Endothelial cell of umbilical vein (primary cell): ENCODE data around the gene SHISA5. TPM values are rescaled to one million over a fixed set of nuclear protein-coding genes. Genes with fewer than 3 reads are reported as not detected.
A peak's percentile ranks its signal among the peaks of the same experiment; 100 is the strongest.

Source experiments
- BruUV-seq: library from RNA; stranded (reverse); fragments of 400-500 nt; replicated peaks from 2 replicates; lab custom pipeline; 2021; lab: Mats Ljungman, UMichigan
- CTCF ChIA-PET: fragments of 300-600, 350-600 bp; sonication (Branson Sonifier 250); formaldehyde crosslinking; loops from one replicate; lab custom pipeline; 2021; ENCODE audit warnings: antibody characterized with exemption, inconsistent platforms; lab: Charles Lee
- POLR2A ChIA-PET: fragments of 300-600, 350-600 bp; sonication (Branson Sonifier 250); formaldehyde crosslinking; loops from one replicate; lab custom pipeline; 2021; ENCODE audit warnings: antibody characterized with exemption, inconsistent platforms; lab: Charles Lee
- DNase-seq: peaks from one replicate; pipeline ENCODE4 v3.0.0-alpha.2; 2011; ENCODE audit warnings: low read depth, low spot score
- FAIRE-seq: peaks from 2 replicates; lab custom pipeline; 2011; peaks lifted over from hg19 to GRCh38; lab: Jason Lieb, UNC
- H2AFZ ChIP-seq: 2 replicates; pipeline ENCODE4 v1.6.0; 2012; ENCODE audit warnings: low read depth, low read length, control low read depth, inconsistent platforms
- H3K27ac ChIP-seq: 2 replicates; pipeline ENCODE4 v1.5.1; 2011; ENCODE audit warnings: low read depth, mild to moderate bottlenecking, control low read depth, low read length, moderate library complexity; ENCODE audit not compliant: insufficient read depth
- H3K27me3 ChIP-seq, 2 experiments: 2 replicates each; pipeline versions ENCODE4 v1.6.0 to v1.6.1; 2011; ENCODE audit warnings: low read length in 2 of 2, mixed read lengths in 1 of 2; ENCODE audit not compliant: control insufficient read depth in 2 of 2, insufficient read depth in 2 of 2
- H3K36me3 ChIP-seq, 2 experiments: 2 replicates in 1 of 2; 3 replicates in 1 of 2; pipeline ENCODE4 v1.5.1; 2011; ENCODE audit warnings: low read length in 2 of 2, mild to moderate bottlenecking in 1 of 2, moderate library complexity in 1 of 2; ENCODE audit not compliant: control insufficient read depth in 2 of 2, insufficient read depth in 2 of 2; ENCODE audit errors: extremely low read depth in 1 of 2
- H3K4me1 ChIP-seq: 3 replicates; pipeline ENCODE4 v1.5.1; 2011; ENCODE audit warnings: mild to moderate bottlenecking, low read length; ENCODE audit not compliant: control insufficient read depth, insufficient read depth; ENCODE audit errors: extremely low read depth
- H3K4me2 ChIP-seq: 2 replicates; pipeline ENCODE4 v1.6.1; 2011; ENCODE audit warnings: low read length, control low read depth, mixed read lengths; ENCODE audit not compliant: insufficient read depth
- H3K4me3 ChIP-seq, 3 experiments: fragments of 200-600 bp in 1 of 3; sonication (generic), shearing (Covaris generic) in 1 of 3; replicated peaks in 1 of 3; 2 replicates each; pipeline ENCODE4 v1.5.1; 2011 to 2016; ENCODE audit warnings: control low read depth in 3 of 3, low read length in 3 of 3, mild to moderate bottlenecking in 2 of 3, inconsistent platforms in 1 of 3, low read depth in 1 of 3, moderate library complexity in 1 of 3; ENCODE audit not compliant: insufficient read depth in 1 of 3
- H3K79me2 ChIP-seq: 2 replicates; pipeline ENCODE4 v1.6.0; 2012; ENCODE audit warnings: low read length, inconsistent platforms; ENCODE audit not compliant: control insufficient read depth, insufficient read depth
- H3K9ac ChIP-seq: replicated peaks from 2 replicates; pipeline ENCODE3; 2011; ENCODE audit warnings: low read length, control low read depth; ENCODE audit not compliant: insufficient read depth; ENCODE audit errors: extremely low read depth
- H3K9me1 ChIP-seq: replicated peaks from 3 replicates; pipeline ENCODE4 v1.6.0; 2011; ENCODE audit warnings: mild to moderate bottlenecking, low read length; ENCODE audit not compliant: control insufficient read depth, insufficient read depth; ENCODE audit errors: extremely low read depth
- H3K9me3 ChIP-seq: replicated peaks from 2 replicates; pipeline ENCODE4 v1.5.1; 2012; ENCODE audit warnings: low read length, inconsistent platforms; ENCODE audit not compliant: control insufficient read depth, insufficient read depth
- H4K20me1 ChIP-seq: replicated peaks from 2 replicates; pipeline ENCODE3; 2011; ENCODE audit warnings: mild to moderate bottlenecking, low read length; ENCODE audit not compliant: control insufficient read depth, insufficient read depth; ENCODE audit errors: extremely low read depth
- EZH2 ChIP-seq: IDR thresholded peaks from 2 replicates; pipeline ENCODE4 v1.6.1; 2012; ENCODE audit warnings: borderline replicate concordance, low read depth, mild to moderate bottlenecking, moderate library complexity, low read length, inconsistent platforms; ENCODE audit not compliant: severe bottlenecking
- FOS ChIP-seq: IDR thresholded peaks from 2 replicates; pipeline ENCODE4 v1.6.1; 2011; ENCODE audit warnings: mild to moderate bottlenecking, low read length, moderate library complexity, borderline replicate concordance; ENCODE audit not compliant: insufficient read depth
- GATA2 ChIP-seq: IDR thresholded peaks from 2 replicates; pipeline ENCODE4 v1.7.0; 2011; ENCODE audit warnings: low read depth, mild to moderate bottlenecking, moderate library complexity, mixed read lengths, low read length; ENCODE audit not compliant: insufficient read length, insufficient read depth
- JUN ChIP-seq: IDR thresholded peaks from 2 replicates; pipeline ENCODE4 v1.6.1; 2011; ENCODE audit warnings: borderline replicate concordance, low read depth; ENCODE audit not compliant: insufficient read length, insufficient read depth
- MYC ChIP-seq: IDR thresholded peaks from one replicate; pipeline ENCODE4 v1.6.1; 2011; ENCODE audit warnings: mild to moderate bottlenecking, low read depth, low read length
- POLR2A ChIP-seq: IDR thresholded peaks from 2 replicates; pipeline ENCODE4 v1.6.1; 2012; ENCODE audit warnings: low read depth, mild to moderate bottlenecking, control low read depth, low read length
- POLR2AphosphoS5 ChIP-seq: IDR thresholded peaks from 2 replicates; pipeline ENCODE4 v1.6.1; 2012; ENCODE audit warnings: low read depth, mild to moderate bottlenecking, control low read depth, low read length, moderate library complexity; ENCODE audit not compliant: insufficient read depth
- dilution Hi-C: fragments of 300-500 bp; cut with MboI; formaldehyde crosslinking; loops from one replicate; pipeline ENCODE4 v1.15.0; 2019; ENCODE audit warnings: low sequenced_read_pairs; ENCODE audit not compliant: extremely low pct_ligation_motif_present
- intact Hi-C: fragments of 100-400 bp; cut with micrococcal nuclease; formaldehyde crosslinking; loops from one replicate; pipeline ENCODE4 v1.10.0; 2022
- polyA plus RNA-seq, 4 experiments: library from polyadenylated mRNA; depleted of rRNA in 3 of 4; stranded (reverse) in 3 of 4; unstranded in 1 of 4; fragments of >200 nt; gene quantifications; 2 replicates each; pipeline versions ENCODE4 v1.2.1 to v1.2.3, GENCODE V29; 2011 to 2012; ENCODE audit warnings: missing spikeins in 1 of 4
- total RNA-seq: library from RNA; stranded (reverse); gene quantifications from 2 replicates; pipeline ENCODE4 v1.2.3, GENCODE V29; 2021
- TF ChIP-seq, protein P1 (sequence below): IDR thresholded peaks from 2 replicates; pipeline ENCODE4 v1.6.1; 2011; ENCODE audit not compliant: insufficient read depth, insufficient read length
- TF ChIP-seq, protein P2 (sequence below), 2 donors: IDR thresholded peaks; 1 replicate in 1 of 2; 2 replicates in 1 of 2; pipeline ENCODE4 v1.5.1; 2011; ENCODE audit warnings: low read length in 2 of 2, mild to moderate bottlenecking in 2 of 2, moderate library complexity in 2 of 2, control low read depth in 1 of 2, inconsistent platforms in 1 of 2, low read depth in 1 of 2; ENCODE audit not compliant: insufficient read depth in 1 of 2; ENCODE audit errors: extremely low read depth in 1 of 2

SHISA5 gene
- total and polyA plus RNA-seq, 2 donors (not counting 3 experiments of a cell fraction or from before 2014, with no cell fraction given) = 205 to 320 TPM

DNA sequence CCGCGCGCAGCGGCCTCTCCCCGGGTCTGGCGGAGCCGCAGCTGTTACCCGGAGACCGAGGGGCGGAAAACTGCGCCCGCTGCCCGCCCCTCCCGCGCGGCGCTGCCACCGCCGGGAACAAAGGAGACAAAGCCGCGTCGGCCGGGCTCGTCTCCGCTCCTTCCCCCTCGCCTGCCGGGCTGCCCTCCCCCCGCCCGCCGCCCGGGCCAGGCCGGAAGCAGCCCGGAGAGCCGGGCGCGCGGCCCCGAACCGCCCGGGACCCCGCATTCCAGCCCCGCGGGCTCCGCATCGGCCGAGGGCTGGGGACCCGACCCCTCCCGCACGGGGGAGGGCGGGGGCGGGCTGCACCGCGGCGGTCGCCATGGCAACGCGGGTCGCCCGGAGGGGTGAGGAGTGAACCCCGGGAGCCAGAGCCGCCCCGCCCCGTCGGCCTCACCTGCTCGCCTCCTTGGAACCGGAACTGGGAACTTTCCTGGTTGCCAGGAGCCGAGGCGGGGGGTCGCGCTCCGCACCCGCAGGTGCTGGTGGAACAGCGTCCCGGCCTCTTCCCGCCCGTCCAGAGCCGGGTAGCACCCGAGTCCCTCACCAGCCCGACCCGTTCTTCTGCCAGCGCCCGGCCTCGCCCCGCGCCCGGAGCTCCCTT is 74.5 kb downstream of the SHISA5 start:
- FAIRE-seq = no peak
- Histone ChIP-seq H3K4me2 (peak overlapping the region; percentile 53), H3K9ac (peak overlapping the region; percentile 75), H2AFZ (peak overlapping the region; percentile 86), H3K4me1 (peaks cover 10% of the 10 kb centered on the region), H3K79me2 (no peaks in the 10 kb centered on the region), H3K27me3 (no peaks in the 10 kb centered on the region), H3K27ac (peak overlapping the region; percentile 33), H4K20me1 (no peaks in the 10 kb centered on the region), H3K36me3 (peaks cover 0 to 9% of the 10 kb centered on the region in 2 experiments), H3K9me3 (no peaks in the 10 kb centered on the region), H3K9me1 (no peaks in the 10 kb centered on the region), H3K4me3 (peak overlapping the region; percentile 49 to 74 (median 62))
- DNase-seq = peak; percentile 28
- intact Hi-C loops (no loop called here), dilution Hi-C loops (no loop called here)
- BruUV-seq = no TSS peak
- POLR2A ChIA-PET = interaction anchor here (1.4 kb wide), 1 partner anchor 11 kb away, joined by 5 read pairs; no protein-coding TSS in a partner anchor
- CTCF ChIA-PET = interaction anchor here (2.3 to 10.4 kb wide), 3 partner anchors 29 to 235 kb away, joined by 9 to 723 read pairs (median 94); no protein-coding TSS in a partner anchor
- TF ChIP-seq POLR2A (peak; percentile 55), GATA2 (no peak)

DNA sequence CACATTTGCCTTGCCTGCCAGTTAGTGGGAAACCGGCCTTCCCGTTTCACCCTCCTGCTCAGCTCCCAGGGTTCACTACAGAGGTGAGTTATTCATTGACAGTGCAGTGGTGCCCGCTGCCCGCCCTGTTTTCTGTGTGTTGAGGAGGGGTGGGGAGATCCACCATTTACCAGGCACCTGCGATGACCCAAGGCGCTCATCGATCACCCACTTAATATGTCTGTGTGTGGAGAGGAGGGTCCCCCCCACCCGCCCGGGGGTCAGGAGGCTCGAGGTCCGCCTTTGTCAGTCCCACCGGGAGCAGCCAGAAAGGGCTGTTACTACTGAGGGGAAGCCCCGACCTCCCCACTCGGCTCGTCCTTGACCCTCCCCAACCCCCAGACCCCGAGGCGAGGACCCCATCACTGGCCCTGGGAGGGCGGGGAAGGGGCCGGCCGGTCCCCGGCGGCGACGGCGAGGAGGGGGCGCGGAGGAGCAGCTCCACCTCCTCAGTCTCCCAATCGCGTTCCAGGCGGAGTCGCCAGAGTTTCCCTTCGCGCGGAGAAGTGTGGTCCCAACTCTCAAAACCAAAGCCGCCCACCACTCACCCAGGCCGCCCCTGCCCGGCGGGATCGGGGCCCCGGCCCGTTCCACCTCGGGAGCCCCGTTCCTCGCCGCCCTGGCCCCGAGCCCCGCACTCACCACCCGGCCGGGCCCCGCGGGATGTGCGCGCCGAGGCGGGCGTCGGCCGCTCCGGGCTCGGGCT is 75.2 kb downstream of the SHISA5 start:
- dilution Hi-C loops = no loop called here
- Histone ChIP-seq H3K79me2 (no peaks in the 10 kb centered on the region), H3K27me3 (no peaks in the 10 kb centered on the region), H3K4me3 (peak overlapping the region; percentile 49 to 74 (median 62)), H3K4me1 (peaks cover 10% of the 10 kb centered on the region), H3K9me3 (no peaks in the 10 kb centered on the region), H3K9ac (peak overlapping the region; percentile 75), H3K4me2 (peak overlapping the region; percentile 56), H3K27ac (peak overlapping the region; percentile 33), H2AFZ (peak overlapping the region; percentile 86), H3K9me1 (no peaks in the 10 kb centered on the region), H3K36me3 (peaks cover 0 to 9% of the 10 kb centered on the region in 2 experiments), H4K20me1 (no peaks in the 10 kb centered on the region)
- TF ChIP-seq POLR2AphosphoS5 = peak; percentile 34
- TF ChIP-seq GATA2 = no peak
- TF ChIP-seq POLR2A = peak; percentile 49
- TF ChIP-seq, protein P1, sequence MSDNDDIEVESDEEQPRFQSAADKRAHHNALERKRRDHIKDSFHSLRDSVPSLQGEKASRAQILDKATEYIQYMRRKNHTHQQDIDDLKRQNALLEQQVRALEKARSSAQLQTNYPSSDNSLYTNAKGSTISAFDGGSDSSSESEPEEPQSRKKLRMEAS = no peak
- no peak for TF ChIP-seq MYC
- TF ChIP-seq EZH2 = no peak
- TF ChIP-seq JUN = no peak
- TF ChIP-seq, protein P2, sequence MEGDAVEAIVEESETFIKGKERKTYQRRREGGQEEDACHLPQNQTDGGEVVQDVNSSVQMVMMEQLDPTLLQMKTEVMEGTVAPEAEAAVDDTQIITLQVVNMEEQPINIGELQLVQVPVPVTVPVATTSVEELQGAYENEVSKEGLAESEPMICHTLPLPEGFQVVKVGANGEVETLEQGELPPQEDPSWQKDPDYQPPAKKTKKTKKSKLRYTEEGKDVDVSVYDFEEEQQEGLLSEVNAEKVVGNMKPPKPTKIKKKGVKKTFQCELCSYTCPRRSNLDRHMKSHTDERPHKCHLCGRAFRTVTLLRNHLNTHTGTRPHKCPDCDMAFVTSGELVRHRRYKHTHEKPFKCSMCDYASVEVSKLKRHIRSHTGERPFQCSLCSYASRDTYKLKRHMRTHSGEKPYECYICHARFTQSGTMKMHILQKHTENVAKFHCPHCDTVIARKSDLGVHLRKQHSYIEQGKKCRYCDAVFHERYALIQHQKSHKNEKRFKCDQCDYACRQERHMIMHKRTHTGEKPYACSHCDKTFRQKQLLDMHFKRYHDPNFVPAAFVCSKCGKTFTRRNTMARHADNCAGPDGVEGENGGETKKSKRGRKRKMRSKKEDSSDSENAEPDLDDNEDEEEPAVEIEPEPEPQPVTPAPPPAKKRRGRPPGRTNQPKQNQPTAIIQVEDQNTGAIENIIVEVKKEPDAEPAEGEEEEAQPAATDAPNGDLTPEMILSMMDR (IDR thresholded peaks at IDR 0.05; ENCODE audit: extremely low read depth in 1 of 2, insufficient read depth in 1 of 2, low read depth in 1 of 2, low read length in 2 of 2) = no peak
- no peak for TF ChIP-seq FOS
- POLR2A ChIA-PET = interaction anchor here (0.6 to 1.4 kb wide), 3 partner anchors 8 to 45 kb away, joined by 3 to 5 read pairs (median 4); no protein-coding TSS in a partner anchor
- peak; percentile 41 for DNase-seq
- BruUV-seq = no TSS peak
- FAIRE-seq = peak; percentile 72
- intact Hi-C loops = no loop called here
- CTCF ChIA-PET = interaction anchor here (2.3 to 10.4 kb wide), 3 partner anchors 29 to 234 kb away, joined by 9 to 723 read pairs (median 94); no protein-coding TSS in a partner anchor
